Measurements from ENCODE around the gene TCP1. TPM values are rescaled to one million over a fixed set of nuclear protein-coding genes. Genes with fewer than 3 reads are reported as not detected.

Gene TCP1
- total and polyA plus RNA-seq, 9 of the 15 experiments (the other 6 are each of a cell fraction or from before 2014, with no cell fraction given): 331 to 801 (median 645) TPM

DNA sequence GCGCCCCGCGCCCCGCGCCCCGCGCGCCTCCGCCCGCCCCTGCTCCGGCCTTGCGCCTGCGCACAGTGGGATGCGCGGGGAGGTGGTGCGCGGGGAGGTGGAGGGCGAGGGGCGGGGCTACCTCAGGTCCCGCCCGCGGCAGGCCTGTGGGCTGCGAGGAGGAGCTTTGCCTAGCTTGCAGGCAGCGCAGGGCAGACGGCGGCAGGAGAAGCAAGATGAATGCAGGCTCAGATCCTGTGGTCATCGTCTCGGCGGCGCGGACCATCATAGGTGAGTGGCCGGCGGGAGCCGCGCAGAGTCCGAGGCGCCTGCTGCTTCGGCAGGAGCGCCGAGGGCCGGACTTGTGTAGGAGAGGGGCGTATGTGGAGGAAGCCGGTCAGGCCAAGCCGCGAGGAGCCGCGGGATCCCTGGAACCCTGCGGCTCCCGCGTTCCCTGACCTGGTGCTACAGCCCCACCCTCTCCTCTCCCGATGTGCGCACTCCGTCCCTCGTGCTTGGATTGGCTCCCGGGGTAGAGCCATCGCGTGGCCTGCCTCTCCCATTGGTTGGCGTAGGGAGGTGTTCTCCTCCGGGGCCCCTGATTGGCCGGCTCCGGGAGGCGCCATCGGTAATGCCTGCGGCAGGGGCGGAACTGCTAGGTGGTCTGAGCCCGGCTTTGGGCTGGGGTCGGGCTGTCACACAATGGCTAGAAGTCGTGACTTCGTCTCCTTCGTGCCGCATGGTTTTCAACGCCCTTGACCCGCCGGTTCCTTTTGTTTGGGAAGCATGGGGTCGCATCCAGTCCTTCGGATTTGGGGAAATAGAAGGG is 27.3 kb downstream of the TCP1 start, which contains the start of gene ACAT2 (continued):
- TF ChIP-seq NFE2 (IDR thresholded peaks at IDR 0.05; ENCODE audit: low read depth) (no peak), CHD2 (IDR thresholded peaks at IDR 0.05; ENCODE audit: low read depth, low read length) (peak; percentile 86), ZBTB8A (IDR thresholded peaks at IDR 0.05; ENCODE audit: partially characterized antibody) (no peak), SREBF1 (IDR thresholded peaks at IDR 0.05; ENCODE audit: borderline replicate concordance, low read depth, low read length) (peak; percentile 60; the same call in 1 of the 2 replicates), RUNX1 (IDR thresholded peaks at IDR 0.05; ENCODE audit: low read depth) (no peak), SRSF9 (IDR thresholded peaks at IDR 0.05; ENCODE audit: borderline replicate concordance, low read depth, low read length) (no peak), TAF15 (IDR thresholded peaks at IDR 0.05; ENCODE audit: low read depth, low read length) (no peak), EP400 (IDR thresholded peaks at IDR 0.05) (peak; percentile 93), CSDE1 (IDR thresholded peaks at IDR 0.05) (no peak), KLF13 (tag; IDR thresholded peaks at IDR 0.05; ENCODE audit: borderline replicate concordance, low read depth) (0 out of 2 replicates have a peak, but pooled peaks have one; percentile 24), SMARCE1 (IDR thresholded peaks at IDR 0.05) (no peak), ILK (tag; IDR thresholded peaks at IDR 0.05; ENCODE audit: borderline replicate concordance, low read depth) (no peak)
- TF ChIP-seq, protein P1, sequence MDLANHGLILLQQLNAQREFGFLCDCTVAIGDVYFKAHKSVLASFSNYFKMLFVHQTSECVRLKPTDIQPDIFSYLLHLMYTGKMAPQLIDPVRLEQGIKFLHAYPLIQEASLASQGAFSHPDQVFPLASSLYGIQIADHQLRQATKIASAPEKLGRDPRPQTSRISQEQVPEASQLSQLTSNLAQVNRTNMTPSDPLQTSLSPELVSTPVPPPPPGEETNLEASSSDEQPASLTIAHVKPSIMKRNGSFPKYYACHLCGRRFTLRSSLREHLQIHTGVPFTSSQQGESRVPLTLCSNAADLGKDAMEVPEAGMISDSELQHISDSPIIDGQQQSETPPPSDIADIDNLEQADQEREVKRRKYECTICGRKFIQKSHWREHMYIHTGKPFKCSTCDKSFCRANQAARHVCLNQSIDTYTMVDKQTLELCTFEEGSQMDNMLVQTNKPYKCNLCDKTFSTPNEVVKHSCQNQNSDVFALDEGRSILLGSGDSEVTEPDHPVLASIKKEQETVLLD (IDR thresholded peaks at IDR 0.05): peak; percentile 87
- TF ChIP-seq, protein P2, sequence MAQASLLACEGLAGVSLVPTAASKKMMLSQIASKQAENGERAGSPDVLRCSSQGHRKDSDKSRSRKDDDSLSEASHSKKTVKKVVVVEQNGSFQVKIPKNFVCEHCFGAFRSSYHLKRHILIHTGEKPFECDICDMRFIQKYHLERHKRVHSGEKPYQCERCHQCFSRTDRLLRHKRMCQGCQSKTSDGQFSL (CRISPR knock-in tag; IDR thresholded peaks at IDR 0.05): no peak
- TF ChIP-seq, protein P2 (tag; IDR thresholded peaks at IDR 0.05): no peak
- TF ChIP-seq, protein P3, sequence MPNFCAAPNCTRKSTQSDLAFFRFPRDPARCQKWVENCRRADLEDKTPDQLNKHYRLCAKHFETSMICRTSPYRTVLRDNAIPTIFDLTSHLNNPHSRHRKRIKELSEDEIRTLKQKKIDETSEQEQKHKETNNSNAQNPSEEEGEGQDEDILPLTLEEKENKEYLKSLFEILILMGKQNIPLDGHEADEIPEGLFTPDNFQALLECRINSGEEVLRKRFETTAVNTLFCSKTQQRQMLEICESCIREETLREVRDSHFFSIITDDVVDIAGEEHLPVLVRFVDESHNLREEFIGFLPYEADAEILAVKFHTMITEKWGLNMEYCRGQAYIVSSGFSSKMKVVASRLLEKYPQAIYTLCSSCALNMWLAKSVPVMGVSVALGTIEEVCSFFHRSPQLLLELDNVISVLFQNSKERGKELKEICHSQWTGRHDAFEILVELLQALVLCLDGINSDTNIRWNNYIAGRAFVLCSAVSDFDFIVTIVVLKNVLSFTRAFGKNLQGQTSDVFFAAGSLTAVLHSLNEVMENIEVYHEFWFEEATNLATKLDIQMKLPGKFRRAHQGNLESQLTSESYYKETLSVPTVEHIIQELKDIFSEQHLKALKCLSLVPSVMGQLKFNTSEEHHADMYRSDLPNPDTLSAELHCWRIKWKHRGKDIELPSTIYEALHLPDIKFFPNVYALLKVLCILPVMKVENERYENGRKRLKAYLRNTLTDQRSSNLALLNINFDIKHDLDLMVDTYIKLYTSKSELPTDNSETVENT (CRISPR knock-in tag; IDR thresholded peaks at IDR 0.05): 0 out of 2 replicates have a peak, but pooled peaks have one; percentile 38
- TF ChIP-seq, protein P4, sequence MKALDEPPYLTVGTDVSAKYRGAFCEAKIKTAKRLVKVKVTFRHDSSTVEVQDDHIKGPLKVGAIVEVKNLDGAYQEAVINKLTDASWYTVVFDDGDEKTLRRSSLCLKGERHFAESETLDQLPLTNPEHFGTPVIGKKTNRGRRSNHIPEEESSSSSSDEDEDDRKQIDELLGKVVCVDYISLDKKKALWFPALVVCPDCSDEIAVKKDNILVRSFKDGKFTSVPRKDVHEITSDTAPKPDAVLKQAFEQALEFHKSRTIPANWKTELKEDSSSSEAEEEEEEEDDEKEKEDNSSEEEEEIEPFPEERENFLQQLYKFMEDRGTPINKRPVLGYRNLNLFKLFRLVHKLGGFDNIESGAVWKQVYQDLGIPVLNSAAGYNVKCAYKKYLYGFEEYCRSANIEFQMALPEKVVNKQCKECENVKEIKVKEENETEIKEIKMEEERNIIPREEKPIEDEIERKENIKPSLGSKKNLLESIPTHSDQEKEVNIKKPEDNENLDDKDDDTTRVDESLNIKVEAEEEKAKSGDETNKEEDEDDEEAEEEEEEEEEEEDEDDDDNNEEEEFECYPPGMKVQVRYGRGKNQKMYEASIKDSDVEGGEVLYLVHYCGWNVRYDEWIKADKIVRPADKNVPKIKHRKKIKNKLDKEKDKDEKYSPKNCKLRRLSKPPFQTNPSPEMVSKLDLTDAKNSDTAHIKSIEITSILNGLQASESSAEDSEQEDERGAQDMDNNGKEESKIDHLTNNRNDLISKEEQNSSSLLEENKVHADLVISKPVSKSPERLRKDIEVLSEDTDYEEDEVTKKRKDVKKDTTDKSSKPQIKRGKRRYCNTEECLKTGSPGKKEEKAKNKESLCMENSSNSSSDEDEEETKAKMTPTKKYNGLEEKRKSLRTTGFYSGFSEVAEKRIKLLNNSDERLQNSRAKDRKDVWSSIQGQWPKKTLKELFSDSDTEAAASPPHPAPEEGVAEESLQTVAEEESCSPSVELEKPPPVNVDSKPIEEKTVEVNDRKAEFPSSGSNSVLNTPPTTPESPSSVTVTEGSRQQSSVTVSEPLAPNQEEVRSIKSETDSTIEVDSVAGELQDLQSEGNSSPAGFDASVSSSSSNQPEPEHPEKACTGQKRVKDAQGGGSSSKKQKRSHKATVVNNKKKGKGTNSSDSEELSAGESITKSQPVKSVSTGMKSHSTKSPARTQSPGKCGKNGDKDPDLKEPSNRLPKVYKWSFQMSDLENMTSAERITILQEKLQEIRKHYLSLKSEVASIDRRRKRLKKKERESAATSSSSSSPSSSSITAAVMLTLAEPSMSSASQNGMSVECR (CRISPR knock-in tag; IDR thresholded peaks at IDR 0.05): peak; percentile 96

All from K562 (cell line).